Measurements from ENCODE around the gene CCL7. TPM values are rescaled to one million over a fixed set of nuclear protein-coding genes. Genes with fewer than 3 reads are reported as not detected.

Gene CCL7
- total and polyA plus RNA-seq, 9 of the 15 experiments (the other 6 are each of a cell fraction or from before 2014, with no cell fraction given), result not detected

DNA sequence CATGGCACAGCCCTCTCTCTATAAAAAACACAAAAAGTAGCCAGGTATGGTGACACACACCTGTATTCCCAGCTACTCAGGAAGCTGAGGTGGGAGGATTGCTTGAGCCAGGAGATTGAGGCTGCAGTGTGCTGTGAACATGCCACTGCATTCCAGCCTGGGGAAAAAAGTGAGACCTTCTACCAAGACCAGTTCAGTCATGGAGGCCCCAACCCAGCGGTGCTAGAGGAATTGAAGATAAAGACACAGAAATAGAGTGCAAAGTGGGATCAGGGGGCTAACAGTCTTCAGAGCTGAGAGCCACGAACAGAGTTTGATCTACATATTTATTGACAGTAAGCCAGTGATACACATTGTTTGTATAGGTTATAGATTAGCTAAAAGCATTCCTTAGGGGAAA, 33.6 kb downstream of the CCL7 start:
- no peak overlapping the region for H3K9ac ChIP-seq (ENCODE audit: insufficient read depth in 1 of 2, low read depth in 2 of 2, low read length in 2 of 2)
- H3K4me2 ChIP-seq (ENCODE audit: insufficient read depth, low read length), result no peak overlapping the region
- DNase-seq (ENCODE audit: extremely low read depth in 1 of 4, low spot score in 3 of 4) (no peak), ATAC-seq (no peak), FAIRE-seq (no peak)
- ChIA-PET CTCF (ENCODE audit: low intra/inter-chr PET ratio) (interaction anchor here (4.6 kb wide), 1 partner anchor 104 kb away, joined by 55 read pairs; no protein-coding TSS in a partner anchor), POLR2A (no interaction called here)
- intact Hi-C loops (cut with micrococcal nuclease) (no loop called here), in situ Hi-C loops (cut with MboI) (loop anchor here (10.0 kb wide), 1 partner anchor 99 kb away; no protein-coding TSS in a partner anchor)
- H3K27ac ChIP-seq (ENCODE audit: extremely low read depth, low read depth, low read length), result no peak overlapping the region
- no peaks in the 10 kb centered on the region for H3K9me1 ChIP-seq (ENCODE audit: control insufficient read depth, insufficient read depth, low read length)
- H3K36me3 ChIP-seq (ENCODE audit: control insufficient read depth, insufficient read depth, low read length), result no peaks in the 10 kb centered on the region
- no peaks in the 10 kb centered on the region for H3K4me1 ChIP-seq (replicated peaks in 1 of 2; ENCODE audit: control insufficient read depth in 2 of 2, insufficient read depth in 2 of 2, low read length in 2 of 2)
- H3K4me3 ChIP-seq, result no peak overlapping the region
- no peaks in the 10 kb centered on the region for H4K20me1 ChIP-seq (replicated peaks; ENCODE audit: control insufficient read depth, insufficient read depth, low read length)
- H3K79me2 ChIP-seq (ENCODE audit: control insufficient read depth, insufficient read depth, low read length), result no peaks in the 10 kb centered on the region
- 0% methylated on average over 2 of the region's 2 CpGs for WGBS (ENCODE audit: insufficient coverage, low coverage, missing lambda C conversion rate)
- TF ChIP-seq ZNF133 (CRISPR knock-in tag; IDR thresholded peaks at IDR 0.05) (no peak), KDM2B (CRISPR knock-in tag; IDR thresholded peaks at IDR 0.05) (no peak), TBP (optimal IDR thresholded peaks at IDR 0.05; ENCODE audit: low read depth, low read length) (no peak), NONO (IDR thresholded peaks at IDR 0.05; ENCODE audit: low read depth in 2 of 2, low read length in 1 of 2) (no peak), NR2C2 (CRISPR knock-in tag; IDR thresholded peaks at IDR 0.05) (no peak), NR2C2 (tag; IDR thresholded peaks at IDR 0.05) (no peak), ILK (tag; IDR thresholded peaks at IDR 0.05; ENCODE audit: borderline replicate concordance, low read depth) (no peak), ARID2 (IDR thresholded peaks at IDR 0.05) (no peak), MNT (conservative IDR thresholded peaks at IDR 0.05) (no peak), CREBBP (IDR thresholded peaks at IDR 0.05; ENCODE audit: low read depth, low read length) (no peak), SPI1 (IDR thresholded peaks at IDR 0.05; ENCODE audit: borderline replicate concordance, low read depth, low read length) (no peak), ZNF184 (CRISPR knock-in tag; IDR thresholded peaks at IDR 0.05) (no peak), SIN3A (IDR thresholded peaks at IDR 0.05; ENCODE audit: borderline replicate concordance in 2 of 2, control insufficient read depth in 1 of 2, low read depth in 2 of 2, low read length in 2 of 2) (no peak), JUNB (CRISPR knock-in tag; conservative IDR thresholded peaks at IDR 0.05) (no peak), ZNF644 (tag; IDR thresholded peaks at IDR 0.05; ENCODE audit: low read depth) (no peak), ZNF830 (CRISPR knock-in tag; IDR thresholded peaks at IDR 0.05) (no peak), ZNF408 (CRISPR knock-in tag; IDR thresholded peaks at IDR 0.05; ENCODE audit: low read depth) (no peak), BHLHE40 (IDR thresholded peaks at IDR 0.05; ENCODE audit: low read length) (no peak)
- TF ChIP-seq, protein P1, sequence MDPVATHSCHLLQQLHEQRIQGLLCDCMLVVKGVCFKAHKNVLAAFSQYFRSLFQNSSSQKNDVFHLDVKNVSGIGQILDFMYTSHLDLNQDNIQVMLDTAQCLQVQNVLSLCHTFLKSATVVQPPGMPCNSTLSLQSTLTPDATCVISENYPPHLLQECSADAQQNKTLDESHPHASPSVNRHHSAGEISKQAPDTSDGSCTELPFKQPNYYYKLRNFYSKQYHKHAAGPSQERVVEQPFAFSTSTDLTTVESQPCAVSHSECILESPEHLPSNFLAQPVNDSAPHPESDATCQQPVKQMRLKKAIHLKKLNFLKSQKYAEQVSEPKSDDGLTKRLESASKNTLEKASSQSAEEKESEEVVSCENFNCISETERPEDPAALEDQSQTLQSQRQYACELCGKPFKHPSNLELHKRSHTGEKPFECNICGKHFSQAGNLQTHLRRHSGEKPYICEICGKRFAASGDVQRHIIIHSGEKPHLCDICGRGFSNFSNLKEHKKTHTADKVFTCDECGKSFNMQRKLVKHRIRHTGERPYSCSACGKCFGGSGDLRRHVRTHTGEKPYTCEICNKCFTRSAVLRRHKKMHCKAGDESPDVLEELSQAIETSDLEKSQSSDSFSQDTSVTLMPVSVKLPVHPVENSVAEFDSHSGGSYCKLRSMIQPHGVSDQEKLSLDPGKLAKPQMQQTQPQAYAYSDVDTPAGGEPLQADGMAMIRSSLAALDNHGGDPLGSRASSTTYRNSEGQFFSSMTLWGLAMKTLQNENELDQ (CRISPR knock-in tag; IDR thresholded peaks at IDR 0.05; ENCODE audit: borderline replicate concordance), result no peak
- H3K27me3 ChIP-seq (ENCODE audit: control insufficient read depth in 2 of 2, insufficient read depth in 2 of 2, low read length in 2 of 2), result peaks cover 0 to 4% of the 10 kb centered on the region in 2 experiments; a peak in 2 of 5 replicates
- no peak overlapping the region for H2AFZ ChIP-seq (ENCODE audit: low read depth, low read length)
- H3K9me3 ChIP-seq (replicated peaks; ENCODE audit: control insufficient read depth, insufficient read depth, low read depth, low read length), result no peaks in the 10 kb centered on the region
- no TSS peak for BruUV-seq (replicated peaks)
